GM06990 (cell line): ENCODE measurements around the gene ZNF527.

ENCODE experiments used
- DNase-seq: peaks from one replicate; pipeline ENCODE4 v3.0.0-alpha.2; 2011; ENCODE audit not compliant: insufficient read length; ENCODE audit errors: extremely low read depth
- H3K27me3 ChIP-seq: replicated peaks from 2 replicates; pipeline ENCODE4 v1.6.0; 2011; ENCODE audit warnings: low read length; ENCODE audit not compliant: control insufficient read depth, insufficient read depth
- H3K36me3 ChIP-seq: 2 replicates; pipeline ENCODE4 v1.5.1; 2011; ENCODE audit warnings: low read length; ENCODE audit not compliant: control insufficient read depth, insufficient read depth
- H3K4me3 ChIP-seq: replicated peaks from 2 replicates; pipeline ENCODE4 v1.5.1; 2011; ENCODE audit warnings: low read depth, mild to moderate bottlenecking, control low read depth, low read length
- TF ChIP-seq, protein P1 (sequence below): IDR thresholded peaks from 2 replicates; pipeline ENCODE4 v1.5.1; 2011; ENCODE audit warnings: low read length, control low read depth, mild to moderate bottlenecking, inconsistent platforms; ENCODE audit not compliant: insufficient read depth, poor library complexity, severe bottlenecking

Gene ZNF527

DNA sequence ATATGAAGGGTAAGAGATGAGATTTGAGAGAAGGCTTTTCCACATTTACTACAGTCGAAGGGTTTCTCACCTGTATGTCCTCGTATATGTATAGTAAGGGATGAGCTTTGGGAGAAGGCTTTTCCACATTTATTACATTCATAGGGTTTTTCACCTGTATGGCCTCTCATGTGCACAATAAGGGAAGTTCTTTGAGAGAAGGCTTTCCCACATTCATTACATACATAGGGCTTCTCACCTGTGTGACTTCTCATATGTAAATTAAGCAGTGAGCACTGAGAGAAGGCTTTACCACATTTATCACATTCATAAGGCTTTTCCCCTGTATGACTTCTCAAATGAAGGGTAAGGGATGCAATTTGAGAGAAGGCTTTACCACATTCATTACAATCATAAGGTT is 41.8 kb downstream of the ZNF527 start:
- no peaks in the 10 kb centered on the region for H3K27me3 ChIP-seq
- TF ChIP-seq, protein P1, sequence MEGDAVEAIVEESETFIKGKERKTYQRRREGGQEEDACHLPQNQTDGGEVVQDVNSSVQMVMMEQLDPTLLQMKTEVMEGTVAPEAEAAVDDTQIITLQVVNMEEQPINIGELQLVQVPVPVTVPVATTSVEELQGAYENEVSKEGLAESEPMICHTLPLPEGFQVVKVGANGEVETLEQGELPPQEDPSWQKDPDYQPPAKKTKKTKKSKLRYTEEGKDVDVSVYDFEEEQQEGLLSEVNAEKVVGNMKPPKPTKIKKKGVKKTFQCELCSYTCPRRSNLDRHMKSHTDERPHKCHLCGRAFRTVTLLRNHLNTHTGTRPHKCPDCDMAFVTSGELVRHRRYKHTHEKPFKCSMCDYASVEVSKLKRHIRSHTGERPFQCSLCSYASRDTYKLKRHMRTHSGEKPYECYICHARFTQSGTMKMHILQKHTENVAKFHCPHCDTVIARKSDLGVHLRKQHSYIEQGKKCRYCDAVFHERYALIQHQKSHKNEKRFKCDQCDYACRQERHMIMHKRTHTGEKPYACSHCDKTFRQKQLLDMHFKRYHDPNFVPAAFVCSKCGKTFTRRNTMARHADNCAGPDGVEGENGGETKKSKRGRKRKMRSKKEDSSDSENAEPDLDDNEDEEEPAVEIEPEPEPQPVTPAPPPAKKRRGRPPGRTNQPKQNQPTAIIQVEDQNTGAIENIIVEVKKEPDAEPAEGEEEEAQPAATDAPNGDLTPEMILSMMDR: no peak
- no peaks in the 10 kb centered on the region; the same call in 1 of the 2 replicates for H3K36me3 ChIP-seq
- DNase-seq: no peak
- no peak overlapping the region for H3K4me3 ChIP-seq

DNA sequence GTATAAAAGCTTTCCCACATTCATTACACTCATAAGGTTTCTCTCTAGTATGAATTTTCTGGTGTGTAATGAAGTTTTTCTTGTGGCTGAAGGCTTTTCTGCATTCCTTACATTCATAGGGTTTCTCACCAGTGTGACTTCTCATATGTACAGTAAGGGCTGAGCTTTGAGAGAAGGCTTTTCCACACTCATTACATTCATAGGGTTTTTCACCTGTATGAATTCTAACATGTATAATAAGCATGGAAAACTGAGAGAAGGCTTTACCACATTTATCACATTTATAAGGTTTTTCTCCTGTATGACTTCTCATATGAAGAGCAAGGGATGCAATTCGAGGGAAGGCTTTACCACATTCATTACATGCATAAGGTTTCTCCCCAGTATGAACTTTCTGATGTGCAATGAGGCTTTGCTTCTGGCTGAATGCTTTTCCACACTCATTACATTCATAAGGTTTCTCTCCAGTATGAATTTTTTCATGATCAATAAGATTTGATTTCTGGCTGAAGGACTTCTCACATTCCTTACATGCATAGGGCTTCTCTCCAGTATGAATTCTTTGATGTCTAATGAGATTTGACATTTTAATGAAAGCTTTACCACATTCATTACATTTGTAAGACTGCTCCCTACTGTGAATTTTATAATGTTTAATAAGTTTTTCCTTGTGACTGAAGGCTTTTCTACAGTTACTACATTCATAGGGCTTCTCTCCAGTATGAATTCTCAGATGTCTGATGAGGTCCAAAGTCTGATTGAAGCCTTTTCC is 42.6 kb downstream of the ZNF527 start:
- DNase-seq: no peak

More for the DNA sequence above, 42.6 kb downstream of the ZNF527 start:
- H3K4me3 ChIP-seq: no peak overlapping the region
- H3K27me3 ChIP-seq: no peaks in the 10 kb centered on the region
- TF ChIP-seq, protein P1: no peak
- H3K36me3 ChIP-seq: no peaks in the 10 kb centered on the region; the same call in 1 of the 2 replicates
